Myocyte (in vitro differentiated cells): ENCODE data around the gene COQ10B. TPM values are rescaled to one million over a fixed set of nuclear protein-coding genes. Genes with fewer than 3 reads are reported as not detected.
"Not testable (repeated sequence)": the region's sequence is repeated elsewhere in the genome, so short reads cannot be mapped to it uniquely, and the experiment has no call there.

Experiments
- DNase-seq: peaks from one replicate; pipeline ENCODE4 v3.0.0-alpha.2; 2012; ENCODE audit warnings: low read depth
- polyA plus RNA-seq: library from polyadenylated mRNA; unstranded; fragments of >200 nt; gene quantifications from one replicate; pipeline ENCODE4 v1.2.1, GENCODE V29; 2012; ENCODE audit warnings: missing spikeins
- total RNA-seq: library from RNA; depleted of rRNA; stranded (reverse); fragments of >200 nt; gene quantifications from 2 replicates; pipeline ENCODE4 v1.2.3, GENCODE V29; 2014

Gene COQ10B
- total RNA-seq = 35.8 and 40.1 TPM in 2 replicates
- polyA plus RNA-seq = 19.8 TPM

DNA sequence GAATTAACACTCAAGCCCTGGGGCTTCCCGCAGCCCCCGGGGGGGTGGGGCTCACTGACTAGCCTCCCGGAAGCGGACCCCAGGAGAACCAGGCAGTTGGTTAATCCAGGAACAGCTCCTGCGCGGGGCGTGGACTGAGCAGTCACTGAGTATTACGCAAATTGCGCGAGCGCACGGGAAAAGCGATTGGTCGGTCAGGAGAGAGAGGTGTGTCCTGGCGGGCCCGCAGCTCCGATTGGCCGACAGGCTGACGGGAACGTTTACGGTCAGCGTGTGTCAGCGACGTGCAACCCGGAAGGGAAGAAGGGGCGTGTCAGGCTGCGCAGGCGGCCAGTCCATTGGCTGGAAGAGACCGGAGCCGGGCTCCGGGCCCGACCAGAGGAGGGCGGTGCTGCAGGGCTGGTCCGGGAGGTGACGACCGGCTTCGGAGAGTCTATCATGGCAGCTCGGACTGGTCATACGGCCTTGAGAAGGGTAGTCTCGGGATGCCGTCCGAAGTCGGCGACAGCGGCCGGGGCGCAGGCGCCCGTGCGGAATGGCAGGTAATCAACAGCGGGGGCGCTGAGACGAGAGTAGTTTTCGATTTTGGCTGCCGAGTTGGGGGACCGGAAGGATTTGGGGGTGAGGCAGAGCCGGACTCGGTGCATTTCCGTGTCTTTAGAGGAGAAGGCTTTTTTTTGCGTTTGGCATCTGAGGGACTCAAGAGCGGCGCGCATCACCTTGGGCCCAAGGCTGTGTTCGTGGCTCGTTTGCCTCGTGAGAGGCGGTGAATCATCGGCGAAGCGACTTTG is at the start of gene COQ10B:
COQ10B (plus strand) TSS at position 430 of the 791 bp plus-strand sequence; CDS start at position 439, 9 bp downstream.
- peak; percentile 99 for DNase-seq

DNA sequence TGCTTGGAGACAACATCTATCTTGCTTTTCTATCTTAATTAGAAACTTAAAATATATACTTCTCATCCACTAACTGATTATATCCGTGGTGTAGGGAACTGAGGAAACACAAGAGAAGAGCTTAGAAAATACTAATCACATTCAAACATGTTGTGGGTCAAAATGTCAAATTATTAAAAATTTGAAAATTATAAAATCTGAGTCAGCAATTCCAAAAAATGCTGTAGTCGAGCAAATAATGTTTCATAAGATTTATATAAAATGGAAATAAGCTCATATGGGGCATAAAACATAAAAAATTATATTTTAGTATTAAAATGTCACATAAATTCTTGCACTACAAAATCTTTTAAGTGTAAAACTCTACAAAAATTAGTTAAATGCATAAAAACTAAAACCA is 47.8 kb upstream of the COQ10B start:
- DNase-seq = no peak

DNA sequence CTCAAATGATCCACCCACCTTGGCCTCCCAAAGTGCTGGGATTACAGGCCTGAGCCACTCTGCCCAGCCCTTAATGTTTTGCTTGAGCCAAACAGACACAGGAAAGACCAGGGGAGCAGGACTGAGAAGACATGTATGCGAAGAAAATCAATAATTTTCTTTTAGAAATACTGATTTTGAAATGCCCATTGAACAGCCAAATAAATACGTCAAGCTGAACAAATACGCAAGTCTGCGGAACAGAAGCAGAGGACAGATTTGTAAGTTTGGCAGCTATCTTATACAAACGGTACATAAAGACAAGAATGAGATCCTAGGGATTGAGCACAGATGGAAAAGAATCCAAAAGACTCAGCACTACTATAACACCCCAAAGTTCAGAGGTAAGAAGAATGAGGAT is 39.3 kb upstream of the COQ10B start:
- no peak for DNase-seq

DNA sequence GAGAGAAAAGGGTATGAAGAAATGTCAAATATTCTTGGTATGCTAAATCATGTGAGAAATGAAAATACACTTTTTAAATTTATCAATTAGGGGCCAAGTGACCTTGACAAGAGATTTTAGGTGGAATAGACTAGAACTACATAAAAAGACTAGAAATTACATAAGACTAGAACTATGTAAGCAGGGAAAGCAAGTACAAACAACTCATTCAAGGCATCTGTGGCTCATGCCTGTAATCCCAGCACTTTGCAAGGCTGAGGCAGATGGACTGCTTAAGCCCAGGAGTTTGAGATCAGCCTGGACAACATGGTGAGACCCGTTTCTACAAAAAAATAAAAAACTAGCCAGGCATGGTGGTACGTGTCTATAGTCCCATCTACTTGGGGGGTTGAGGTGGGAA is 38.8 kb upstream of the COQ10B start:
- no peak for DNase-seq

DNA sequence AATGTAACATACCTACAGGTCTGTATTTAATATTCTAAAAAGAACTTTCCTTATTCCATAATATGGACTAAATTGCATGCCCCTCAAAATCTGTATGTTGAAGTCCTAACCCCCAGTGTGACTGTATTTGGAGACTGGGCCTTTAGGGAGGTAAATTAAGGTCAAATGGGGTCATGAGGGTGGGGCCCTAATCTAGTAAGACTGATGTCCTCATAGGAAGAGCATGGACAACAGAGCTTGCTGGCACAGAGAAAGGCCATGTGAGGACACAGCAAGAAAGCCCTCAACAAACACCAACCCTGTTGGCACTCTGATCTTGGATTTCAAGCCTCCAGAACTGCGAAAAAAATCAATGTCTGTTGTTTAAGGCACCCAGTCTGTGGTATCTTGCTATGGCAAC is 37.1 kb upstream of the COQ10B start:
- no peak for DNase-seq

DNA sequence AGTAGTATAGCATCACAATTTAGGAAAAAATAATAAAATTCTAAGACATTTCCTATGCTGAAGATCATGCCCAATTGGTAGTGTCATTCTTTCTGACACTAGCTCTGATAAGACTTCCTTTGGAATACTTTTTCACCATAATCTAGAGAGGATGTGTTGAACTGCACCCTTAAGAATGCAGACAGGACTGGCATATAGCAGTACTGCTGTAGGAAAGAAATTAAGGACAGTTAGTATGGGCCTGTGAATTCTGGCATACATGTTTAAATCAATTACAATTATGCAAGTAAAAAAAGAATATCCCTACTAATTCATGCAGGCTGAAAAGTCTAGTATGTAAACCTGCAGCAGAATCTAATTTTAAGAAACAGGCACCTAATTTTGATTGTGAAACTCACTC is 33.9 kb upstream of the COQ10B start:
- DNase-seq = no peak

DNA sequence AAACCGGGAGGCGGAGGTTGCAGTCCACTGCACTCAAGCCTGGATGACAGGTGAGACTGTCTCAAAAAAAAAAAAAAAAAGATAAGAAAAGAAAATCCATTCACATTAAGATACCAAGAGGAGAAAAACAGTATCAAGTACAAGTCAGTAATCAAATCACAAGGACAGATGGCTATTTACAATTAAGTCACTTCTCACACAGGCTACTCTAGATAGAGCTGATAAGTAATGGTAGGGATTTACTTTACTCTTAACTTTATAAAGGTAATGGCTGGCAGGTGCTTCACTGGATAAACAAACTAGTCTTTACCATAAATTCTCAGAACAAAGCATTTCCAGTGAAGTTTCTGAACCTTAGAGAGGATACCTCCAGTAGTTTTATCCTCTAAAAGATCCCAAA is 30.0 kb upstream of the COQ10B start:
- no peak for DNase-seq

DNA sequence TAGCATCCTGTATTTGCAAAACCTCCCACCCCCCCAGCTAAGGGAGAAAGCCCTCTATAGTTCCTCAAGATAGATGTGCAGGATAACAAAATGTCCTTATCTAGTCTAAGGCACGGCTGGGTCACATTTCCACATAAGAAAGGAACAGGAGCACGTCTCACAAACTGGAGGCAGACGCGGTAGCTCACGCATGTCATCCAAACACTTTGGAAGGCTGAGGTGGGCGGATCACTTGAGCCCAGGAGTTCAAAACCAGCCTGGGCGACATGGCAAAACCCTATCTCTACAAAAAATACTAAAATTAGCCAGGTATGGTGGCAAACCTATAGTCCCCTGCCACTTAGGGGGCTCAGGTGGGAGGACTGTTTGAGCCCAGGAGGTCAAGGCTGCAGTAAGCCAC is 27.8 kb upstream of the COQ10B start:
- no peak for DNase-seq

DNA sequence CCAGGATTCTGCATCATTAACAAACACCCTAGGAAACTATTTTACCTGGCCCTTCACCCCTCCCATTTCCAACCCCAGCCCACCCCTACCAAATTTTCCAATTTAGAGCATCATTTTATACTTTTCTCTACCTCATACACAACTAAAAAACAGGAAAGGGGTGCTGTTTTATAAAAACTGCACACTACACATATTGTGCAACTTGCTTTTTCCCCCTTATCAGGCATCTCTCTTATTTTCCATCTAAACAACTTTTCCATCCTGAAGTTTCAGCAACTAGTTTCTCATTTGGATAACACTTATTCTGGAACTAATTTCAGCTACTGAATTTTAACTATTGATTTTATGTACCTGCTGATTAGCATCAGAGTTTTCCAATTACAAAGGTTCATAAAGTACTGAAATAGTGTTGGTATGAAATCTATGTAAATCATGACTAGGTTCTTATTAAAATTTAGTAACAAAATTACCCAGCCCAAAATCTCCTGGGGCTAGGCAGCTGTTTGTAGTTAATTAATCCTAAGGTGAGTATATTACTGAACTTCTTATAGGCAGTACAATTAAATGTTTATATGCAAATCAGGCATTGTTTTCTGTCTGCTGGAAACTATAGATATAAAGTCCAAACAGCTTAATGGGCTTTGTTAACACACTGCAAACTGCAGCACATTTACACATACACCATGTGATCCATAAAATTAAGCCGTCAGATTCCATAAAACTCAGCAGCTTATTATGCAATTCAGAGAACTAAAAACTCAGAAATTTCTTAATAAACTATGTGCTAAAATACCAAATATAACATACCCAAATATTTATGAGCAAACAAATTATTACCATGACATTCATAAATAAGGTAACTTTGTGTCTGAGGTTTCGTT is 26.4 kb upstream of the COQ10B start:
- no peak for DNase-seq

DNA sequence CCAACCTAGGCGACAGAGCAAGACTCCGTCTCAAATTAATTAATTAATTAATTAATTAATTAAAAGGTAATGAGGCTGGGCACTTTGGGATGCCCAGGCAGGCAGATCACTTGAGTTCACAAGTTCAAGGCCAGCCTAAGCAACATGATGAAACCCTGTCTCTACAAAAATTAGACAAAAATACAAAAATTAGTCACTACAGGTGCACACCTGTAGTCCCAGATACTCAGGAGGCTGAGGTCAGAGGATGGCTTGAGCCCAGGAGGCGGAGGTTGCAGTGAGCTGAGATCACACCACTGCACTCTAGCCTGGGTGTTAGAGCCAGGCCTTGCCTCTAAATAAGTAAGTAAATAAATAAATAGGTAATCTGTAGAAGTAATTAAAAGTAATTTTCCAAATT is 25.4 kb upstream of the COQ10B start:
- DNase-seq = no peak

DNA sequence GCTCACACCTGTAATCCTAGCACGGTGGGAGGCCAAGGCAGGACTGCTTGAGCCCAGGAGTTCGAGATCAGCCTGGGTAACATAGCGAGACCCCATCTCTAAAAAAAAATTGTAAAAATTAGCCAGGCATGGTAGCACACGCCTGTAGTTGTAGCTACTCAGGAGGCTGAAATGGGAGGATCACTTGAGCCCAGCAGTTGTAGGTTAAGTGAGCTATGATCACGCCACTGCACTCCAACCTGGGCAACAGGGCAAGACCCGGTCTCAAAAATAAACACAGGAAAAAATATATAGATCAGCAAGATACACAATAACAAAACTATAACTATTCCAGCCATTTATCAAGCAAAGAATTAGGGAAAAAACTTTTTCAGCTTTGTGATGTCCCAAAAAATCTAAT is 21.5 kb upstream of the COQ10B start:
- DNase-seq = no peak

DNA sequence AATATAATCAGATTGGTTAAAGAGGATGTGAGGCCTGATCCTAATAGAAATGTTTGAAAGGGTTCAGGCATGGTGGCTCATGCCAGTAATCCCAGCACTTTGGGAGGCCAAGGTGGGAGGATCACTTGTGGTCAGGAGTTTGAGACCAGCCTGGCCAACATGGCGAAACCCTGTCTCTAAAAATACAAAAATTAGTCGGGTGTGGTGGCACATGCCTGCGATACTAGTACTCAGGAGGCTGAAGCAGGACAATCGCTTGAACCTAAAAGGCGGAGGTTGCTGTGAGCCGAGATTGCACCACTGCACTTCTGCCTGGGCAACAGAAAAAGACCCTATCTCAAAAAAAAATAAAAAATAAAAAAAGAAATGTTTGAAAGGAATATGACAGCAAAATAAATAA is 20.8 kb upstream of the COQ10B start:
- not testable (repeated sequence) for DNase-seq

DNA sequence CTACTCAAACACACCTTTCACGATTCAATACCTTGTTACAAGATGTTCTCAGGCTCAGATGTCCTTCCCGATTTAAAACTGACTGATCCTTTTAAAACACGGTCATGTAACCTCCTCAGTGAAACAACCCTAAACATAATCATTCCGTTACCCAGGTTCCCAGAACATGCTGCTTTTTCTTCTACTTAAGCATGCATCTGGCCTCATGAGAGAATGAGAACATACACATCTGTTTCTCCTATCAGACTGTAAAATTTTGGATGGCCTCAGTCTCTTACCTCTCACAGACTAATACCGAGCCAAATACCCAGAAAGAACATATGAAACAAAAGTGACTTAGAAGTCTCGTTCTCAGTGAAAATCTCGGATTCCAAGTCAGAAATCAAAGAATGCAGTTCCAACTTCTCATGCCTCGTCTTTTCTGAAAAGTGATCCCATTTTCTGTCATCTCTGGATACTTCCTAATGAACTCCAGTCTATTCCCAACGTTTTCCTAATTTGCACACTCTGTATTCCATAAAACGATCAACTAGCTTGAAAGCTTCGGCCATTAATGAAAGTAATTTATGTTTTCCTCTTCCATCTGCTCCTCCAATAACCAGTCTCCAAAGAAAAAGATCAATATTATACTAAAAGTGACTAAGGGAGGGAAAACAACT is 19.4 kb upstream of the COQ10B start:
- DNase-seq = peak; percentile 10

DNA sequence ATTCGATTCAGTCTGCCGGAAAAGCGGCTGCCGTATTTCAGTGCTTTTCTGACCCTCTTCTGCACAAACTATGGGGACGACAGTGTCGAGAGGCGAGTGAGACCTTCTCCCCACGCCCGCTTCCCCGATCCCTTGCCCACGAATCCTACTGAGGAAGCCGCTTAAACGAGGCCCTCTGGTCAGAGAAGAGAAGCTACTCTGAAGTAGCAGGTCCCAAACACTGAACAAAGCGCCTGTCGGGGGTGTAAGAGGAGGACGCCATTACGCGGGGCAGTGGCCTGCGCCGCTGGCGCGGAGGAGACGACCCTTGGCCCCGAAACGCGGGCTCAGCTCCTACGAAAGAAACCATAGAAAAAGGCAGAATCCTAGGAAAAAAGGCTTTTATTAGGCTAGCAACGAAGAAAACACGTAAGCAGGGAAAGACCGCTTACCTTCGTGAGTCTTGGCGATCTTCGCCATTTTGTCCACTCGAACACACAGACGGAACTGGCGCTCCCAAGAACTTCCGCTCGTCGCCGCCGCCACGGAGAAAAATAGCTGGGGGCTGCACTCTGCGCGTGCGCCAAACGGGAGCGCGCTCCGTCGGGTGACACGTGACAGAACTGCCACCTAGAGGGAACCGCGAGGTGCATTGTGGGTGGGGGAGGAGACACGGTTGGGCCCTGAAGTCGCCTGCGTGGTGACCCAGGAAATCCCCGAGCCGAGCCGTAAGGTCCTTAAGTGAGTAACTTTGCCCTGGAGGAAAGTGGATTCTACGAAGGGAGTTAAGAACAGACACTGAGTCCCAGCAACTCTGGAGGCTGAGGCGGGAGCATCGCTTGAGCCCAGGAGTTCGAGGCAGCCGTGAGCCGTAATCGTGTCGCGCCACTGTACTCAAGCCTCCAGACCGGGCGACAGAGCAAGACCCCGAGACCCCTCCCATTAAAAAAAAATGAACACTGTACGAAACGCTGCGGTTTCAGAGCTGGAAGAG is 18.5 kb upstream of the COQ10B start, which contains the start of gene SF3B1:
SF3B1 (minus strand) TSS at position 488 of the 973 bp plus-strand sequence; CDS start at position 459, 29 bp downstream.
- peak; percentile 98 for DNase-seq

DNA sequence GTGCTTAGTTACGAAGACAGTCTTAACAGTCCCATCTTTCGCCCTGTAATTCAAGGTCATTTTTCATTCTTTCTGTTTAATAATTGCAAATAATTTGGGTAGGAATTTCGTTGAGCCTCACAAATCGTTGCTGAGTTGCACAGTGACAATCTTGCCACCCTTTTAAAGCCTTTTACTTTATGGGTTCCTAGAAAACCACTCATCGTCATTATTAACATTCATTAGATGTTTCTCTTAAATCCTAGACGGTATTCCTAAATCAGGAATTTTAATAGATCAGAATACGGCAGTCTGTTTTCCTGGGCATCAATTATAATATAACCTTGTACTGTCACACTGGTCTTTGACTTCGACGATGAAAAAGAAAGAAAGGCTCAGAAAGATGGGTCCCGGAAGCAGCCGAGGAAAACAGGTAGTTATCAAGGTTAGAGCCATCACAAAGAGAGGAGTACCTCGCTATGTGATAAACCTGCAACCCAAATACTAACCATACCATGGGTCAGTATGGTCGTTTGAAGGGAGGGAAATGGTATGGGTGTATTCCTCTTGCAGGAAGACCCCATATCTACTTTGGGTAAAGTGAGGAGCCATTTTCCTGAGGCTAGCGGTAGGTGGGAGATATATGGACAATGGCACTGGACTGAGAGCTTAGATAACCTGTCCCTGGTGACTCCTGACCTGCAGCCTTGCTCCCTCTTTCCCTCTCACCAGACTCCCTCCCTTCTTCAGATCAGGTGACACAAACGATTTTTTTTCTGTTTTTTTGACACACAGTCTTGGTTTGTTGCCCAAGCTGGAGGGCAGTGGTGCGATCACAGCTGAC is 17.5 kb upstream of the COQ10B start:
- no peak for DNase-seq

DNA sequence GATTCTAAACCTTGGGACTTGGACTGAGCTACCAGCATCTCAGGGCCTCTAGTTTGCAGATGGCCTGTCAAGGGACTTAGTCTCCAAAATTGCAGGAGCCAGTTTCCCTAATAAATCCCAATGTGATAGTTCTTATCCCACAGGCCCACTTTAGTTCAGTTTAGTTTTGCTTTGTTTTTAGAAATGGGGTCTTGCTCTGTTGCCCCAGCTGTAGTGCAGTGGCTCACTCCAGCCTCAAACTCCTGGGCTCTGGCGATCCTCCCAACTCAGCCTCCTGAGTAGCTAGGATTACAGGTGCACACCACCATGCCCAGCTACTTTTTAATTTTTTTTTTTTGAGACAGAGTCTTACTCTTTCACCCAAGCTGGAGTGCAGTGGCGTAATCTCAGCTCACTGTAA is 16.0 kb upstream of the COQ10B start:
- DNase-seq = no peak

DNA sequence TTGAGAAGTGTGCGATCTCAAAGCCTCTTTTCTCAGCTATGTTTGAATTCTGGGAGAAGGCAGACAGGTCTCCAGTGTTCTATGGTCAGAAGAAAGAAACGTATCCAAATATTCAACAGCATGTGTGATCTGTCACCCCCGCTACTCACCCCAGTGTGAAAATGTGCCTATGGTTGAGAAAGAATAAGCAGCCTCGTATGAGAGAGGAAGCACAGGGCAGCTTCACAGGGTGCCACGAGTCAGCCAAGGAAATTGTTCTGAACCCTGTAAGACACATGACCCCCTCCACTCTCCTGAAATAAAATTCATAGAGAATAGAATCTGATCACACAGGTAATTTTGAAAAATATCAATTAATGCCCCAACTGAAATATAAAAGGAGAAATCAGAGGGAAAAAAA is 10.5 kb upstream of the COQ10B start:
- no peak for DNase-seq

DNA sequence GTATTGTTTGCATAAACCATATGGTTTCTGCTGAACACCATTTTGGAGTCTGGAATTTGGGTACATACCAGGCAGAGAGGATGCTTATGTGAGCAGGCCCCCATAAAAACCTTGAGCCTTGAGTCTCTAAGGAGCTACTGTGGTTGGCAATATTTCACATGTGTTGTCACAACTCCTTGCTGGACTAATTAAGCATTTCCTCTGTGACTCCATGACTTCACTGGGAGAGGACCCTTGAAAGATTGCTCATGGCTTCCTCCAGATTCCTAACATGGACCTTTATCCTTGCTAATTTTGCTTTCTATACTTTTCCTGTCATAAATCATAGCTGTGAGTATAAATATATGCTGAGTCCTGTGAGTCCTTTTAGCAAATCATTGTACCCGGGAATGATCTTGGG is 7.6 kb upstream of the COQ10B start:
- DNase-seq = no peak

DNA sequence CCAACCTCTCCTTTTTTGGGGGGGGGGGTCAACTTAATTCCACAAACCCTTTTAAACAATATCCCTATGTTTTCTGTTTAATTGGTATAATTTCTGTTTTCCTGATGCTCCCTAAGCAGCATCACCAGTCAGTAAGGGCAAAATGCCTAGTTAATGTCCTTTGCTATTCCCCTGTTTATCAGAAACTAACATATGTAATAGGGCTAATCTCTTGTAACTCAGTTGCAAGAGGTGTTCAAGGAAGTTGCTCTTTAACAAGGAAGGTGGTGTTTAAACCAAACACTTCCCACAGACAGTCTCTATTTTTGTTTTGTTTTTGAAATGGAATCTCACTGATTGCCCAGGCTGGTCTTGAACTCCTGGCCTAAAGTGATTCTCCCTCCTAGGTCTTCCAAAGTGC is 6.5 kb upstream of the COQ10B start:
- no peak for DNase-seq

DNA sequence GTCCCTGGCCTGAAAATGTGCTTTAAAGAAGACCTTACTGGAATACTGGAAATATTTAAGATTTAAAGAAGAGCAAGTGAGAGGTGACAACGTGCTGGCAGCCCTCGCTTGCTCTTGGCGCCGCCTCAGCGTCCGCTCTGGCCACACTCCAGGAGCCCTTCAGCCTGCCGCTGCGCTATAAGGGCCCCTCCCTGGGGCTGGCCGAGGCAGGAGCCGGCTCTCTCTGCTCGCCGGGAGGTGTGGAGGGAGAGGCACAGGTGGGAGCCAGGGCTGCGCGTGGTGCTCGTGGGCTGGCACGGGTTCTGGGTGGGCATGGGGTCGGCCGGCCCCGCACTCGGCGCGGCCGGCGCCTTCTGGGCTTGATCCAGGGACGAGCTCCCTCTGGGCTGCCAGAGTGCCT is 2.9 kb upstream of the COQ10B start:
- no peak for DNase-seq
